HepG2 (cell line): ENCODE data around the gene BEST2. TPM values are rescaled to one million over a fixed set of nuclear protein-coding genes. Genes with fewer than 3 reads are reported as not detected.
A peak's percentile ranks its signal among the peaks of the same experiment; 100 is the strongest.

Experiments
- ATAC-seq: fragments of 200-7000 bp; cut with Tn5 transposase; 3 replicates; pipeline ENCODE4 v1.9.1; 2020; ENCODE audit warnings: mild to moderate bottlenecking, moderate library complexity
- BruUV-seq: library from RNA; stranded (reverse); fragments of 400-500 nt; replicated peaks from 2 replicates; lab custom pipeline; 2021; lab: Mats Ljungman, UMichigan
- CTCF ChIA-PET: fragments of 300-600 bp; formaldehyde crosslinking; extraction: SDS; loops from one replicate; lab custom pipeline; 2021; ENCODE audit warnings: low total read pairs, inconsistent platforms, low intra/inter-chr PET ratio; lab: Yijun Ruan, JAX
- POLR2A ChIA-PET: fragments of 350-600 bp; sonication (Branson Sonifier 250); formaldehyde crosslinking; loops from one replicate; lab custom pipeline; 2020; ENCODE audit warnings: antibody characterized with exemption, inconsistent platforms; lab: Yijun Ruan, JAX
- DNase-seq: peaks from one replicate; pipeline ENCODE4 v3.0.0-alpha.2; 2015; ENCODE audit warnings: low spot score
- FAIRE-seq: peaks from 3 replicates; lab custom pipeline; 2011; peaks lifted over from hg19 to GRCh38; lab: Jason Lieb, UNC
- H2AFZ ChIP-seq: one replicate; pipeline ENCODE4 v1.6.1; 2011; ENCODE audit warnings: low read length, inconsistent platforms
- H3K27ac ChIP-seq: fragments of 300-600 bp; 3 replicates; pipeline ENCODE4 v1.8.0; 2011; ENCODE audit warnings: mixed run types, mild to moderate bottlenecking, mixed read lengths, low read length, inconsistent platforms; ENCODE audit not compliant: insufficient read depth; ENCODE audit errors: extremely low read length
- H3K27me3 ChIP-seq, 2 experiments: fragments of 200-600 bp in 1 of 2; 2 replicates in 1 of 2; 3 replicates in 1 of 2; pipeline versions ENCODE4 v1.6.0 to v1.8.0; 2011; ENCODE audit warnings: low read length in 2 of 2, mild to moderate bottlenecking in 2 of 2, moderate library complexity in 2 of 2, inconsistent platforms in 1 of 2; ENCODE audit not compliant: insufficient read depth in 2 of 2, control insufficient read depth in 1 of 2
- H3K36me3 ChIP-seq, 2 experiments: fragments of 200-600 bp in 1 of 2; replicated peaks in 1 of 2; 2 replicates in 1 of 2; 3 replicates in 1 of 2; pipeline versions ENCODE4 v1.5.1 to v1.8.0; 2011; ENCODE audit warnings: low read length in 2 of 2, inconsistent platforms in 1 of 2; ENCODE audit not compliant: insufficient read depth in 2 of 2, control insufficient read depth in 1 of 2
- H3K4me1 ChIP-seq: 2 replicates; pipeline ENCODE4 v1.5.1; 2012; ENCODE audit warnings: low read length, inconsistent platforms; ENCODE audit not compliant: insufficient read depth
- H3K4me2 ChIP-seq: 2 replicates; pipeline ENCODE4 v1.6.0; 2011; ENCODE audit warnings: low read depth, low read length, inconsistent platforms
- H3K4me3 ChIP-seq, 3 experiments: fragments of 200-600 bp in 1 of 3; sonication (generic), shearing (Covaris generic) in 1 of 3; replicated peaks in 1 of 3; 2 replicates each; pipeline ENCODE4 v1.5.1; 2011 to 2016; ENCODE audit warnings: low read length in 3 of 3, inconsistent platforms in 2 of 3, low read depth in 2 of 3, mild to moderate bottlenecking in 2 of 3, control low read depth in 1 of 3, mixed read lengths in 1 of 3; ENCODE audit not compliant: insufficient read depth in 1 of 3
- H3K79me2 ChIP-seq: one replicate; pipeline ENCODE4 v1.6.1; 2011; ENCODE audit warnings: low read length, inconsistent platforms; ENCODE audit not compliant: insufficient read depth
- H3K9ac ChIP-seq: 2 replicates; pipeline ENCODE4 v1.6.0; 2011; ENCODE audit warnings: mild to moderate bottlenecking, low read depth, low read length, inconsistent platforms; ENCODE audit not compliant: insufficient read depth
- H3K9me3 ChIP-seq: 2 replicates; pipeline ENCODE4 v1.5.1; 2012; ENCODE audit warnings: mild to moderate bottlenecking, low read length
- H4K20me1 ChIP-seq: 2 replicates; pipeline ENCODE4 v1.6.0; 2011; ENCODE audit warnings: inconsistent platforms, mild to moderate bottlenecking, low read length, moderate library complexity; ENCODE audit not compliant: insufficient read depth
- ATAD3A ChIP-seq: sonication (generic); formaldehyde crosslinking; IDR thresholded peaks from 2 replicates; pipeline ENCODE4 v1.4.0; 2020; ENCODE audit warnings: missing genetic modification reagents
- GLI4 ChIP-seq: sonication (generic); formaldehyde crosslinking; IDR thresholded peaks from 2 replicates; pipeline ENCODE4 v1.5.1; 2020; ENCODE audit warnings: missing genetic modification reagents, mild to moderate bottlenecking, moderate library complexity, borderline replicate concordance
- GMEB1 ChIP-seq: sonication (generic); formaldehyde crosslinking; IDR thresholded peaks from 2 replicates; pipeline ENCODE4 v1.5.1; 2020; ENCODE audit warnings: missing genetic modification reagents, mild to moderate bottlenecking, borderline replicate concordance
- HNF4A ChIP-seq: sonication (generic); formaldehyde crosslinking; IDR thresholded peaks from 2 replicates; pipeline ENCODE4 v1.4.0; 2020; ENCODE audit warnings: missing genetic modification reagents
- HNRNPK ChIP-seq: fragments of 200-400 bp; formaldehyde crosslinking; IDR thresholded peaks from 2 replicates; pipeline ENCODE4 v1.6.1; 2018; ENCODE audit warnings: low read length, low read depth, moderate library complexity, mild to moderate bottlenecking; ENCODE audit not compliant: poor library complexity, severe bottlenecking
- KDM6A ChIP-seq: IDR thresholded peaks from 2 replicates; pipeline ENCODE4 v1.6.1; 2016; ENCODE audit warnings: low read depth
- PRDM4 ChIP-seq: sonication (generic); formaldehyde crosslinking; IDR thresholded peaks from 2 replicates; pipeline ENCODE4 v1.9.0; 2021; ENCODE audit warnings: missing genetic modification reagents, borderline replicate concordance
- SIN3A ChIP-seq: IDR thresholded peaks from 2 replicates; pipeline ENCODE4 v1.6.1; 2011; ENCODE audit warnings: low read depth, mild to moderate bottlenecking, control low read depth, low read length, borderline replicate concordance
- ZBTB39 ChIP-seq: sonication (generic); formaldehyde crosslinking; IDR thresholded peaks from 2 replicates; pipeline ENCODE4 v1.5.0; 2020; ENCODE audit warnings: missing genetic modification reagents
- ZNF430 ChIP-seq: sonication (generic); formaldehyde crosslinking; IDR thresholded peaks from 2 replicates; pipeline ENCODE4 v1.9.0; 2021; ENCODE audit warnings: mild to moderate bottlenecking, missing genetic modification reagents
- ZNF713 ChIP-seq: sonication (generic); formaldehyde crosslinking; IDR thresholded peaks from 2 replicates; pipeline ENCODE4 v1.4.0; 2020; ENCODE audit warnings: mild to moderate bottlenecking, missing genetic modification reagents
- WGBS: methylation state at CpG from one replicate; pipeline ENCODE4 v1.1.6; 2017; ENCODE audit warnings: low lambda C conversion rate; 5-methylcytosine and 5-hydroxymethylcytosine counted together
- in situ Hi-C: cut with HindIII; loops from 2 replicates; pipeline ENCODE4 v1.10.0; 2017; ENCODE audit warnings: low pct_unique_long_range_greater_than_20kb; ENCODE audit not compliant: extremely low pct_ligation_motif_present
- intact Hi-C: fragments of 100-400 bp; cut with micrococcal nuclease; formaldehyde crosslinking; loops from one replicate; pipeline ENCODE4 v1.10.0; 2022; ENCODE audit not compliant: unreplicated experiment
- polyA plus RNA-seq, 8 experiments: library from polyadenylated mRNA; depleted of rRNA in 3 of 8; stranded (reverse) in 7 of 8; unstranded in 1 of 8; fragments of >200 nt; fragmentation: Illumina TruSeq in 4 of 8; extraction: Trizol in 4 of 8; gene quantifications; 2 replicates each; pipeline versions ENCODE4 v1.2.1 to v1.2.3, GENCODE V29; 2011 to 2016; ENCODE audit warnings: low read depth in 4 of 8, missing spikeins in 1 of 8, mixed read lengths in 1 of 8; ENCODE audit not compliant: insufficient read depth in 1 of 8
- total RNA-seq, 5 experiments: library from RNA; depleted of rRNA; stranded (reverse); fragments of >200 nt; fragmentation: Illumina TruSeq; extraction: Trizol; gene quantifications; 2 replicates each; pipeline ENCODE4 v1.2.3, GENCODE V29; 2016; ENCODE audit warnings: low read depth in 1 of 5
- TF ChIP-seq, protein P1 (sequence below): sonication (generic); formaldehyde crosslinking; IDR thresholded peaks from 2 replicates; pipeline ENCODE4 v1.8.0; 2022; ENCODE audit warnings: low read depth, missing genetic modification reagents

BEST2 gene
- total and polyA plus RNA-seq, 2 of the 13 experiments (the other 11 are each of a cell fraction or from before 2014, with no cell fraction given), result not detected

DNA sequence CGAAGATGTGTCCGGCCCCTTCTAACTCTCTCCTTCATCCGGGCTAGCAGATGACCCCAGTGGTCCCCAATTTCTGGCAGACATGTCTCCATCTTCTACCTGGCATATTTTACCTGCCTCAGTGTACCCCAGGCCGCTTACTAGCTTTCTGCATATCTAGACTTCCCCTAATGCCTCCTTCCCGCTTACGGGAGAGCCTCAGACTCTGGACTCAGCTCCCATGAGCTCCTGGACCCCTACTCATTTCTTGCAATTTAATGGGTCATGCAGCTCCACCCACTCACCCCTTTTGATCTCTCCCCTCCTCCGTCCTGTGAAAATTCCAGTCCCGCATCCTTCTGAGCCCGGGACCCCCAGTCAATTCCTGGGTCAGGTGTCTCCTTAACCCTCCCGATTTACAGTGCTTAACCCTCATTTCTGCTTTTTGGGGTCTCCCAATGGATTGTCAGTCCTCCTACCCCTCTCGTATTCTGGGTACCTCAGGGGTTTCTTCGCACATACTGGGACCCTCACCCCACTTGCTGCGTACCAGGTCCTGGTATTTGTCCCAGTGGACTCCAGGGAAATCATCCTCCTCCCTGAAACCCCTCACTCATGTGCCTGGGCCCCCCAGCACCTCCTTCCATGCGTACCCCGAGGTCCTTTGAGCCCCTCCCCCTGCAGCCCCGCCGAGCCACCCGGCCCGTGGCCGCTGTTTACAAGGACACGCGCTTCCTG is 39.2 kb downstream of the BEST2 start (continued):
- TF ChIP-seq, protein P1, sequence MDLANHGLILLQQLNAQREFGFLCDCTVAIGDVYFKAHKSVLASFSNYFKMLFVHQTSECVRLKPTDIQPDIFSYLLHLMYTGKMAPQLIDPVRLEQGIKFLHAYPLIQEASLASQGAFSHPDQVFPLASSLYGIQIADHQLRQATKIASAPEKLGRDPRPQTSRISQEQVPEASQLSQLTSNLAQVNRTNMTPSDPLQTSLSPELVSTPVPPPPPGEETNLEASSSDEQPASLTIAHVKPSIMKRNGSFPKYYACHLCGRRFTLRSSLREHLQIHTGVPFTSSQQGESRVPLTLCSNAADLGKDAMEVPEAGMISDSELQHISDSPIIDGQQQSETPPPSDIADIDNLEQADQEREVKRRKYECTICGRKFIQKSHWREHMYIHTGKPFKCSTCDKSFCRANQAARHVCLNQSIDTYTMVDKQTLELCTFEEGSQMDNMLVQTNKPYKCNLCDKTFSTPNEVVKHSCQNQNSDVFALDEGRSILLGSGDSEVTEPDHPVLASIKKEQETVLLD (CRISPR knock-in tag), result peak; percentile 63
- TF ChIP-seq ATAD3A (CRISPR knock-in tag), result no peak
- TF ChIP-seq GLI4, result 0 out of 2 replicates have a peak, but pooled peaks have one; percentile 5
- 0 out of 2 replicates have a peak, but pooled peaks have one; percentile 22 for TF ChIP-seq SIN3A
- no peak for TF ChIP-seq HNF4A (CRISPR knock-in tag)
- 0 out of 2 replicates have a peak, but pooled peaks have one; percentile 8 for TF ChIP-seq ZNF430 (CRISPR knock-in tag)

DNA sequence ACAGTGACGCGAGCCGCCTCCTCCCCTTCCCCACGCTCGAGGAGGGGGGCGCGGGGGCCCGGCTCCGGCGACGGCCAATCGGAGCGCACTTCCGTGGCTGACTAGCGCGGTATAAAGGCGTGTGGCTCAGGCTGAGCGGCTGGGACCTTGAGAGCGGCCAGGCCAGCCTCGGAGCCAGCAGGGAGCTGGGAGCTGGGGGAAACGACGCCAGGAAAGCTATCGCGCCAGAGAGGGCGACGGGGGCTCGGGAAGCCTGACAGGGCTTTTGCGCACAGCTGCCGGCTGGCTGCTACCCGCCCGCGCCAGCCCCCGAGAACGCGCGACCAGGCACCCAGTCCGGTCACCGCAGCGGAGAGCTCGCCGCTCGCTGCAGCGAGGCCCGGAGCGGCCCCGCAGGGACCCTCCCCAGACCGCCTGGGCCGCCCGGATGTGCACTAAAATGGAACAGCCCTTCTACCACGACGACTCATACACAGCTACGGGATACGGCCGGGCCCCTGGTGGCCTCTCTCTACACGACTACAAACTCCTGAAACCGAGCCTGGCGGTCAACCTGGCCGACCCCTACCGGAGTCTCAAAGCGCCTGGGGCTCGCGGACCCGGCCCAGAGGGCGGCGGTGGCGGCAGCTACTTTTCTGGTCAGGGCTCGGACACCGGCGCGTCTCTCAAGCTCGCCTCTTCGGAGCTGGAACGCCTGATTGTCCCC is 39.9 kb downstream of the BEST2 start, which contains the start of gene JUNB:
TSS of gene JUNB (plus strand) at position 142 of the 706 bp plus-strand sequence. CDS start at position 428, 286 bp downstream.
- CTCF ChIA-PET, result interaction anchor here (0.7 to 0.8 kb wide), 2 partner anchors 14 to 115 kb away, joined by 3 read pairs; no protein-coding TSS in a partner anchor
- TF ChIP-seq ZNF713 (CRISPR knock-in tag) (peak; percentile 44; the same call in 1 of the 2 replicates), GMEB1 (CRISPR knock-in tag) (peak; percentile 88), PRDM4 (CRISPR knock-in tag) (0 out of 2 replicates have a peak, but pooled peaks have one; percentile 54), HNRNPK (peak; percentile 96), KDM6A (CRISPR knock-in tag) (0 out of 2 replicates have a peak, but pooled peaks have one; percentile 28), ZBTB39 (CRISPR knock-in tag) (0 out of 2 replicates have a peak, but pooled peaks have one; percentile 59)

More for the DNA sequence above, 39.9 kb downstream of the BEST2 start, which contains the start of gene JUNB:
- Histone ChIP-seq H3K4me2 (peak within 1 kb of the TSS; percentile 99), H3K4me1 (peaks cover 60% of the 10 kb centered on the region), H3K27ac (peak within 1 kb of the TSS; percentile 81), H3K36me3 (no peaks in the 10 kb centered on the region), H3K27me3 (no peaks in the 10 kb centered on the region), H3K9me3 (no peaks in the 10 kb centered on the region), H3K79me2 (peaks cover 8% of the 10 kb centered on the region), H2AFZ (no peak within 1 kb of the TSS), H3K9ac (peak within 1 kb of the TSS; percentile 89), H4K20me1 (no peaks in the 10 kb centered on the region), H3K4me3 (peak within 1 kb of the TSS; percentile 77 to 87 (median 78))
- FAIRE-seq (peak; percentile 56), ATAC-seq (peak; percentile 70), DNase-seq (peak; percentile 88)
- in situ Hi-C loops, result no loop called here
- intact Hi-C loops, result no loop called here
- POLR2A ChIA-PET, result interaction anchor here (0.7 to 3.9 kb wide), 16 partner anchors 9 to 326 kb away, joined by 3 to 124 read pairs (median 12); partner anchors contain the start of genes GCDH, GET3, HOOK2 and MAN2B1
- 0% methylated on average over 6 of the region's 73 CpGs for WGBS
- TSS peak; percentile 81 for BruUV-seq
